ENCODE results near the gene TMEM95. TPM values are rescaled to one million over a fixed set of nuclear protein-coding genes. Genes with fewer than 3 reads are reported as not detected.

The TMEM95 gene
- total RNA-seq, 1 experiment from 2014 or later = not detected

GRCh38 chr17:7403043-7403726 lies 48.2 kb downstream of the TMEM95 start:
- peaks cover 39% of the 10 kb centered on the region for H3K36me3 Mint-ChIP-seq (ENCODE audit: insufficient read depth, unreplicated experiment)
- no peak for TF ChIP-seq CTCF (IDR thresholded peaks at IDR 0.05; ENCODE audit: unreplicated experiment)
- no peak for DNase-seq
- CTCF ChIA-PET = interaction anchor here (0.6 to 1.4 kb wide), 4 partner anchors 9 to 378 kb away, joined by 3 to 7 read pairs (median 4); partner anchors contain the start of gene PLSCR3
- intact Hi-C loops (cut with micrococcal nuclease; ENCODE audit: unreplicated experiment) = no loop called here
- peak overlapping the region; percentile 76 for H3K4me3 Mint-ChIP-seq (ENCODE audit: low read depth, unreplicated experiment)
- BruUV-seq (replicated peaks) = TSS peak; percentile 62
- H3K4me1 Mint-ChIP-seq (ENCODE audit: low read depth, unreplicated experiment) = peaks cover 9% of the 10 kb centered on the region
- no peak overlapping the region for H3K27ac Mint-ChIP-seq (ENCODE audit: unreplicated experiment)
- H3K27me3 Mint-ChIP-seq (ENCODE audit: unreplicated experiment) = peaks cover 17% of the 10 kb centered on the region
- no peaks in the 10 kb centered on the region for H3K9me3 Mint-ChIP-seq (ENCODE audit: low read depth, unreplicated experiment)

- peak overlapping the region; percentile 76 for H3K4me3 Mint-ChIP-seq (ENCODE audit: low read depth, unreplicated experiment)
Measured at GRCh38 chr17:7403727-7403976, 48.7 kb downstream of the TMEM95 start.

GRCh38 chr17:7403977-7404736 lies 49.2 kb downstream of the TMEM95 start, which contains the start of gene TMEM256:
TSS of gene TMEM256 (minus strand) at chr17:7404097. CDS start at chr17:7404084, 13 bp downstream.
- Mint-ChIP-seq H3K4me1 (ENCODE audit: low read depth, unreplicated experiment) (peaks cover 9% of the 10 kb centered on the region), H3K36me3 (ENCODE audit: insufficient read depth, unreplicated experiment) (peaks cover 39% of the 10 kb centered on the region), H3K27me3 (ENCODE audit: unreplicated experiment) (peaks cover 17% of the 10 kb centered on the region), H3K9me3 (ENCODE audit: low read depth, unreplicated experiment) (no peaks in the 10 kb centered on the region), H3K4me3 (ENCODE audit: low read depth, unreplicated experiment) (peak within 1 kb of the TSS; percentile 76), H3K27ac (ENCODE audit: unreplicated experiment) (peak within 1 kb of the TSS; percentile 50)
- BruUV-seq (replicated peaks) = no TSS peak
- intact Hi-C loops (cut with micrococcal nuclease; ENCODE audit: unreplicated experiment) = no loop called here
- DNase-seq = peak; percentile 93
- CTCF ChIA-PET = interaction anchor here (0.6 to 1.4 kb wide), 12 partner anchors 10 to 379 kb away, joined by 3 to 7 read pairs (median 4); partner anchors contain the start of genes PLSCR3 and TMEM102
- no peak for TF ChIP-seq CTCF (IDR thresholded peaks at IDR 0.05; ENCODE audit: unreplicated experiment)

More at GRCh38 chr17:7403727-7403976, 48.7 kb downstream of the TMEM95 start:
- peaks cover 9% of the 10 kb centered on the region for H3K4me1 Mint-ChIP-seq (ENCODE audit: low read depth, unreplicated experiment)
- CTCF ChIA-PET = interaction anchor here (0.6 to 1.4 kb wide), 10 partner anchors 9 to 379 kb away, joined by 3 to 7 read pairs (median 3); partner anchors contain the start of genes PLSCR3 and TMEM102
- intact Hi-C loops (cut with micrococcal nuclease; ENCODE audit: unreplicated experiment) = no loop called here
- peak overlapping the region; percentile 50 for H3K27ac Mint-ChIP-seq (ENCODE audit: unreplicated experiment)
- peaks cover 17% of the 10 kb centered on the region for H3K27me3 Mint-ChIP-seq (ENCODE audit: unreplicated experiment)
- no peak for TF ChIP-seq CTCF (IDR thresholded peaks at IDR 0.05; ENCODE audit: unreplicated experiment)
- no peak for DNase-seq
- H3K9me3 Mint-ChIP-seq (ENCODE audit: low read depth, unreplicated experiment) = no peaks in the 10 kb centered on the region
- no TSS peak for BruUV-seq (replicated peaks)
- H3K36me3 Mint-ChIP-seq (ENCODE audit: insufficient read depth, unreplicated experiment) = peaks cover 39% of the 10 kb centered on the region

- peaks cover 39% of the 10 kb centered on the region for H3K36me3 Mint-ChIP-seq (ENCODE audit: insufficient read depth, unreplicated experiment)
- H3K4me3 Mint-ChIP-seq (ENCODE audit: low read depth, unreplicated experiment) = peak overlapping the region; percentile 76
- H3K27ac Mint-ChIP-seq (ENCODE audit: unreplicated experiment) = peak overlapping the region; percentile 50
- no TSS peak for BruUV-seq (replicated peaks)
- H3K27me3 Mint-ChIP-seq (ENCODE audit: unreplicated experiment) = peaks cover 17% of the 10 kb centered on the region
- H3K4me1 Mint-ChIP-seq (ENCODE audit: low read depth, unreplicated experiment) = peaks cover 9% of the 10 kb centered on the region
- no peak for TF ChIP-seq CTCF (IDR thresholded peaks at IDR 0.05; ENCODE audit: unreplicated experiment)
- CTCF ChIA-PET = interaction anchor here (0.6 to 1.4 kb wide), 8 partner anchors 11 to 294 kb away, joined by 3 to 7 read pairs (median 4); partner anchors contain the start of gene PLSCR3
- H3K9me3 Mint-ChIP-seq (ENCODE audit: low read depth, unreplicated experiment) = no peaks in the 10 kb centered on the region
- intact Hi-C loops (cut with micrococcal nuclease; ENCODE audit: unreplicated experiment) = no loop called here
- peak; percentile 41 for DNase-seq
Measured at GRCh38 chr17:7404737-7405349, 49.9 kb downstream of the TMEM95 start.
